NCI-H526 treated with DMSO at 0.1 percent for 48 hours (cell line): Measurements from ENCODE around the gene HGS.

Experiments
- DNase-seq: peaks from one replicate; lab custom pipeline; 2025; lab: John Stamatoyannopoulos, UW

Gene HGS

GRCh38 chr17:81686614-81687013, 2.8 kb downstream of the HGS start:
- DNase-seq: no peak

GRCh38 chr17:81687770-81688541, 4.1 kb downstream of the HGS start:
- DNase-seq: no peak

- no peak for DNase-seq
These were observed 4.8 kb downstream of the HGS start for GRCh38 chr17:81688616-81689015.

- DNase-seq: no peak
These were observed 6.3 kb downstream of the HGS start for GRCh38 chr17:81690066-81690465.

GRCh38 chr17:81690549-81690948, 6.7 kb downstream of the HGS start:
- no peak for DNase-seq

GRCh38 chr17:81691196-81691595, 7.4 kb downstream of the HGS start:
- DNase-seq: no peak

GRCh38 chr17:81691608-81692007, 7.8 kb downstream of the HGS start:
- no peak for DNase-seq

GRCh38 chr17:81693509-81694210, 9.8 kb downstream of the HGS start:
- no peak for DNase-seq

GRCh38 chr17:81694810-81695209, 11.0 kb downstream of the HGS start:
- DNase-seq: no peak

GRCh38 chr17:81695211-81695610, 11.4 kb downstream of the HGS start:
- no peak for DNase-seq

GRCh38 chr17:81695801-81696200, 12.0 kb downstream of the HGS start:
- DNase-seq: no peak

GRCh38 chr17:81696218-81696941, 12.6 kb downstream of the HGS start:
- DNase-seq: no peak

GRCh38 chr17:81697261-81698044, 13.6 kb downstream of the HGS start:
- DNase-seq: no peak

GRCh38 chr17:81700353-81701287, 16.8 kb downstream of the HGS start:
- DNase-seq: no peak

- DNase-seq: no peak
These were observed 17.7 kb downstream of the HGS start for GRCh38 chr17:81701288-81702071.

- peak; percentile 87 for DNase-seq
These were observed 19.3 kb downstream of the HGS start, which contains the start of gene MRPL12 for GRCh38 chr17:81702934-81703746. MRPL12 (plus strand) TSS chr17:81703367; CDS start chr17:81703502, 135 bp downstream.

GRCh38 chr17:81703747-81704654, 20.2 kb downstream of the HGS start:
- DNase-seq: no peak
